ENCODE data around the gene SKAP2. TPM values are rescaled to one million over a fixed set of nuclear protein-coding genes. Genes with fewer than 3 reads are reported as not detected.

The SKAP2 gene, protein sequence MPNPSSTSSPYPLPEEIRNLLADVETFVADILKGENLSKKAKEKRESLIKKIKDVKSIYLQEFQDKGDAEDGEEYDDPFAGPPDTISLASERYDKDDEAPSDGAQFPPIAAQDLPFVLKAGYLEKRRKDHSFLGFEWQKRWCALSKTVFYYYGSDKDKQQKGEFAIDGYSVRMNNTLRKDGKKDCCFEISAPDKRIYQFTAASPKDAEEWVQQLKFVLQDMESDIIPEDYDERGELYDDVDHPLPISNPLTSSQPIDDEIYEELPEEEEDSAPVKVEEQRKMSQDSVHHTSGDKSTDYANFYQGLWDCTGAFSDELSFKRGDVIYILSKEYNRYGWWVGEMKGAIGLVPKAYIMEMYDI
- polyA plus RNA-seq (2011; rRNA removed) (22.1 and 23.0 TPM in 2 replicates), polyA plus RNA-seq (2017; fragmentation: RNase III; extraction: RNeasy Plus Mini Kit Qiagen cat#74134 plus additional on column Dnase treatment) (18.7 to 24.3 TPM (median 20.5 TPM) in 3 replicates), polyA minus RNA-seq (2011; rRNA and poly(A)+ RNA removed) (7.6 and 12.7 TPM in 2 replicates)
- 3.3 and 4.0 TPM in 2 replicates for polyA plus RNA-seq (2012; cell fraction: cytosol; rRNA removed)
- polyA plus RNA-seq (2012; cell fraction: nucleus; rRNA removed) = 2.2 and 2.4 TPM in 2 replicates

DNA sequence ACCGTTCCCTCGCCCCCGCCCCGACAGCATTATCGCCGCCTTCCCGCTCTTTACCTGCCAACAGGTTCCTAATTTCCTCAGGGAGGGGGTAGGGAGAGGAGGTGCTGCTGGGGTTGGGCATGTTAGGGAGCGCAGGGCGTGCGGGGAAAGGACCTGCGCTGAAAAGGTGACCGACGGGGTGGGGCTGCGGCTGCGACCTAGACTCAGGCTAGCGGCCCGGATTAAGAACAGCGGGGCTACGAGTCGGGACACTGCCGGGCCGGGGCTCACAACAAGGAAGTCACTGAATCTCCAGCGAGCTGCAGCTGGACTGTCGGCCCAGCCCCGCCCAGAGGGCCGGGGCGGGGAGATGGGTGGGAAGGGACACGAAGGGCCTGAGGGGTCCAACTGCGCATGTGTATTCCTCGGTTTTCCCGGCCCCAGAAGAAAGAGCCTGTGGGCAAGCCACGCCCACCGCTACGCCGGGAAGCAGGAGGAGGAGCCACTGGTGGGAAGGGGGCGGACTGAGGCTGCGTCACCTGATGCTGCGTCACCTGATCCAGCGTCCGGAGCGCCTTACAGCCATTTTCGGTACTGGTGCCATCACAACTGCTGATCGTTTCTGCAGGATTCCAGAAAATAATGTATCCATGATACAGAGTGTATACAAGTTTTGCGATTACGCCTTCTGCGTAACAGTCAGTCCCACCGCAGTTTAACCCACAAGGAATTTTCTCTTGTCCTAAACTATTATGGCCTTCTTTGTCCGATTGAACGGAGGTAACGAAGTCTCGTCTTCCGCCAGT, at the start of gene SKAP2:
Gene SKAP2 (minus strand): TSS at position 282 of the 785 bp plus-strand sequence. CDS start 161 bp downstream, at position 121.
- TF ChIP-seq JUN (IDR thresholded peaks at IDR 0.05) (peak; percentile 93 to 95; a peak in 4 of 5 replicates), POLR2A (IDR thresholded peaks at IDR 0.05; ENCODE audit: low read length) (peak; percentile 70), PHF8 (IDR thresholded peaks at IDR 0.05; ENCODE audit: borderline replicate concordance, low read depth) (peak; percentile 49; the same call in 1 of the 2 replicates), CHD4 (IDR thresholded peaks at IDR 0.05; ENCODE audit: borderline replicate concordance) (no peak), HOXB5 (CRISPR knock-in tag; IDR thresholded peaks at IDR 0.05) (peak; percentile 87; the same call in 1 of the 2 replicates), HOXA7 (CRISPR knock-in tag; IDR thresholded peaks at IDR 0.05) (0 out of 2 replicates have a peak, but pooled peaks have one; percentile 24), RFX5 (IDR thresholded peaks at IDR 0.05) (peak; percentile 64), CHD2 (IDR thresholded peaks at IDR 0.05; ENCODE audit: low read length, partially characterized antibody) (no peak), HOXB13 (CRISPR knock-in tag; IDR thresholded peaks at IDR 0.05; ENCODE audit: low read depth) (peak; percentile 79; the same call in 1 of the 2 replicates), SMC3 (IDR thresholded peaks at IDR 0.05) (no peak; the same call in 2 of the 3 replicates), HEYL (CRISPR knock-in tag; IDR thresholded peaks at IDR 0.05) (no peak), GATA3 (IDR thresholded peaks at IDR 0.05; ENCODE audit: borderline replicate concordance) (peak; percentile 13; the same call in 1 of the 2 replicates)
- TF ChIP-seq, protein P1, sequence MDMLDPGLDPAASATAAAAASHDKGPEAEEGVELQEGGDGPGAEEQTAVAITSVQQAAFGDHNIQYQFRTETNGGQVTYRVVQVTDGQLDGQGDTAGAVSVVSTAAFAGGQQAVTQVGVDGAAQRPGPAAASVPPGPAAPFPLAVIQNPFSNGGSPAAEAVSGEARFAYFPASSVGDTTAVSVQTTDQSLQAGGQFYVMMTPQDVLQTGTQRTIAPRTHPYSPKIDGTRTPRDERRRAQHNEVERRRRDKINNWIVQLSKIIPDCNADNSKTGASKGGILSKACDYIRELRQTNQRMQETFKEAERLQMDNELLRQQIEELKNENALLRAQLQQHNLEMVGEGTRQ (IDR thresholded peaks at IDR 0.05) = peak; percentile 99
- TF ChIP-seq, protein P2, sequence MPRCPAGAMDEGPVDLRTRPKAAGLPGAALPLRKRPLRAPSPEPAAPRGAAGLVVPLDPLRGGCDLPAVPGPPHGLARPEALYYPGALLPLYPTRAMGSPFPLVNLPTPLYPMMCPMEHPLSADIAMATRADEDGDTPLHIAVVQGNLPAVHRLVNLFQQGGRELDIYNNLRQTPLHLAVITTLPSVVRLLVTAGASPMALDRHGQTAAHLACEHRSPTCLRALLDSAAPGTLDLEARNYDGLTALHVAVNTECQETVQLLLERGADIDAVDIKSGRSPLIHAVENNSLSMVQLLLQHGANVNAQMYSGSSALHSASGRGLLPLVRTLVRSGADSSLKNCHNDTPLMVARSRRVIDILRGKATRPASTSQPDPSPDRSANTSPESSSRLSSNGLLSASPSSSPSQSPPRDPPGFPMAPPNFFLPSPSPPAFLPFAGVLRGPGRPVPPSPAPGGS (IDR thresholded peaks at IDR 0.05) = peak; percentile 82; the same call in 2 of the 3 replicates
- TF ChIP-seq, protein P3, sequence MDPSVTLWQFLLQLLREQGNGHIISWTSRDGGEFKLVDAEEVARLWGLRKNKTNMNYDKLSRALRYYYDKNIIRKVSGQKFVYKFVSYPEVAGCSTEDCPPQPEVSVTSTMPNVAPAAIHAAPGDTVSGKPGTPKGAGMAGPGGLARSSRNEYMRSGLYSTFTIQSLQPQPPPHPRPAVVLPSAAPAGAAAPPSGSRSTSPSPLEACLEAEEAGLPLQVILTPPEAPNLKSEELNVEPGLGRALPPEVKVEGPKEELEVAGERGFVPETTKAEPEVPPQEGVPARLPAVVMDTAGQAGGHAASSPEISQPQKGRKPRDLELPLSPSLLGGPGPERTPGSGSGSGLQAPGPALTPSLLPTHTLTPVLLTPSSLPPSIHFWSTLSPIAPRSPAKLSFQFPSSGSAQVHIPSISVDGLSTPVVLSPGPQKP (IDR thresholded peaks at IDR 0.05; ENCODE audit: low read depth, low read length) = no peak
- TF ChIP-seq, protein P4, sequence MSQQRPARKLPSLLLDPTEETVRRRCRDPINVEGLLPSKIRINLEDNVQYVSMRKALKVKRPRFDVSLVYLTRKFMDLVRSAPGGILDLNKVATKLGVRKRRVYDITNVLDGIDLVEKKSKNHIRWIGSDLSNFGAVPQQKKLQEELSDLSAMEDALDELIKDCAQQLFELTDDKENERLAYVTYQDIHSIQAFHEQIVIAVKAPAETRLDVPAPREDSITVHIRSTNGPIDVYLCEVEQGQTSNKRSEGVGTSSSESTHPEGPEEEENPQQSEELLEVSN (IDR thresholded peaks at IDR 0.05; ENCODE audit: borderline replicate concordance, low read depth) = peak; percentile 42; the same call in 1 of the 2 replicates
- TF ChIP-seq, protein P5, sequence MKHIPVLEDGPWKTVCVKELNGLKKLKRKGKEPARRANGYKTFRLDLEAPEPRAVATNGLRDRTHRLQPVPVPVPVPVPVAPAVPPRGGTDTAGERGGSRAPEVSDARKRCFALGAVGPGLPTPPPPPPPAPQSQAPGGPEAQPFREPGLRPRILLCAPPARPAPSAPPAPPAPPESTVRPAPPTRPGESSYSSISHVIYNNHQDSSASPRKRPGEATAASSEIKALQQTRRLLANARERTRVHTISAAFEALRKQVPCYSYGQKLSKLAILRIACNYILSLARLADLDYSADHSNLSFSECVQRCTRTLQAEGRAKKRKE (CRISPR knock-in tag; IDR thresholded peaks at IDR 0.05; ENCODE audit: low read depth) = peak; percentile 68; the same call in 1 of the 2 replicates
- TF ChIP-seq, protein P6, sequence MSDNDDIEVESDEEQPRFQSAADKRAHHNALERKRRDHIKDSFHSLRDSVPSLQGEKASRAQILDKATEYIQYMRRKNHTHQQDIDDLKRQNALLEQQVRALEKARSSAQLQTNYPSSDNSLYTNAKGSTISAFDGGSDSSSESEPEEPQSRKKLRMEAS (IDR thresholded peaks at IDR 0.05) = peak; percentile 63
- FAIRE-seq = peak; percentile 82

More for the DNA sequence above, at the start of gene SKAP2:
- CTCF ChIA-PET = interaction anchor here (1.5 kb wide), 1 partner anchor 16 kb away, joined by 4 read pairs; no protein-coding TSS in a partner anchor
- H3K4me1 ChIP-seq = peaks cover 17% of the 10 kb centered on the region; the same call in 2 of the 3 replicates
- DNase-seq (ENCODE audit: low read depth in 1 of 2, low spot score in 1 of 2) (peak; percentile 93 to 99), ATAC-seq (peak; percentile 96 to 98)
- 2% methylated on average over 47 of the region's 52 CpGs for WGBS (ENCODE audit: missing lambda C conversion rate)
- H3K4me2 ChIP-seq = peak within 1 kb of the TSS; percentile 96
- POLR2A ChIA-PET = interaction anchor here (0.6 to 3.2 kb wide), 10 partner anchors 8 to 279 kb away, joined by 3 to 34 read pairs (median 5); partner anchors contain the start of genes HOXA1, HOXA4 and HOXA5
- H3K9me3 ChIP-seq = no peaks in the 10 kb centered on the region
- H3K4me3 ChIP-seq = peak within 1 kb of the TSS; percentile 81
- peak within 1 kb of the TSS; percentile 90 to 92 for H3K27ac ChIP-seq

Measured in A549 (cell line).